GM23338 (cell line): ENCODE measurements around the gene HNRNPM.

ENCODE experiments used
- CREB1 ChIP-seq: fragments of 250-450 bp; sonication (Bioruptor Pico); IDR thresholded peaks from 2 replicates; pipeline ENCODE4 v1.5.0; 2020; ENCODE audit warnings: low read depth, mild to moderate bottlenecking, moderate library complexity
- CTCF ChIP-seq, 2 experiments: fragments of 200-600 bp in 1 of 2; sonication (generic) in 1 of 2; conservative IDR thresholded peaks; 2 replicates each; pipeline versions ENCODE4 v1.5.1 to v1.6.1; 2016 to 2017; ENCODE audit warnings: antibody characterized with exemption in 2 of 2, low read depth in 2 of 2, mild to moderate bottlenecking in 2 of 2, moderate library complexity in 1 of 2
- ETS1 ChIP-seq: IDR thresholded peaks from 2 replicates; pipeline ENCODE4 v1.6.1; 2016; ENCODE audit warnings: antibody characterized with exemption
- EZH2 ChIP-seq: fragments of 200-600 bp; sonication (generic); IDR thresholded peaks from one replicate; pipeline ENCODE4 v1.8.0; 2017; ENCODE audit warnings: antibody characterized with exemption, mild to moderate bottlenecking, low read depth; ENCODE audit not compliant: unreplicated experiment
- EZH2phosphoT487 ChIP-seq: fragments of 200-600 bp; sonication (generic); IDR thresholded peaks from one replicate; pipeline ENCODE4 v1.8.1; 2018; ENCODE audit warnings: antibody characterized with exemption; ENCODE audit not compliant: unreplicated experiment
- JUNB ChIP-seq: IDR thresholded peaks from one replicate; pipeline ENCODE4 v1.6.1; 2016; ENCODE audit warnings: antibody characterized with exemption; ENCODE audit not compliant: unreplicated experiment
- NANOG ChIP-seq: IDR thresholded peaks from 2 replicates; pipeline ENCODE4 v1.6.1; 2016; ENCODE audit warnings: antibody characterized with exemption, borderline replicate concordance
- POLR2AphosphoS5 ChIP-seq: IDR thresholded peaks from 2 replicates; pipeline ENCODE4 v1.6.1; 2016; ENCODE audit warnings: antibody characterized with exemption, low read depth
- REST ChIP-seq: IDR thresholded peaks from one replicate; pipeline ENCODE4 v1.6.1; 2018; ENCODE audit warnings: antibody characterized with exemption; ENCODE audit not compliant: unreplicated experiment
- STAT1 ChIP-seq: IDR thresholded peaks from one replicate; pipeline ENCODE4 v1.6.1; 2016; ENCODE audit warnings: antibody characterized with exemption; ENCODE audit not compliant: unreplicated experiment
- ZNF331 ChIP-seq: fragments of 250-450 bp; sonication (Bioruptor Pico); IDR thresholded peaks from 2 replicates; pipeline ENCODE4 v1.5.0; 2020; ENCODE audit warnings: low read depth, mild to moderate bottlenecking, moderate library complexity
- ZNF462 ChIP-seq: fragments of 250-450 bp; sonication (Bioruptor Pico); IDR thresholded peaks from 2 replicates; pipeline ENCODE4 v1.5.0; 2020; ENCODE audit warnings: mild to moderate bottlenecking, moderate library complexity

GRCh38 chr19:8477889-8478288 is 33.1 kb downstream of the HNRNPM start:
- no peak for TF ChIP-seq CTCF (conservative IDR thresholded peaks at IDR 0.05; ENCODE audit: low read depth in 2 of 2)
- TF ChIP-seq ZNF462: no peak
- TF ChIP-seq CREB1 (CRISPR knock-in tag): no peak
- TF ChIP-seq EZH2: no peak
- no peak for TF ChIP-seq POLR2AphosphoS5
- no peak for TF ChIP-seq EZH2phosphoT487
- TF ChIP-seq REST: no peak
- TF ChIP-seq ETS1: no peak
- no peak for TF ChIP-seq JUNB
- no peak for TF ChIP-seq NANOG
- TF ChIP-seq ZNF331 (CRISPR knock-in tag): no peak
- no peak for TF ChIP-seq STAT1
